ENCODE data around the gene PCDHB2. TPM values are rescaled to one million over a fixed set of nuclear protein-coding genes. Genes with fewer than 3 reads are reported as not detected.
"Not testable (repeated sequence)": the region's sequence is repeated elsewhere in the genome, so short reads cannot be mapped to it uniquely, and the experiment has no call there.

PCDHB2 gene
- total RNA-seq, 1 donor from 2014 or later: 10.1 TPM

- no peak for DNase-seq (ENCODE audit: low read depth)
These were observed 41.4 kb downstream of the PCDHB2 start for GRCh38 chr5:141135718-141136266.

DNA sequence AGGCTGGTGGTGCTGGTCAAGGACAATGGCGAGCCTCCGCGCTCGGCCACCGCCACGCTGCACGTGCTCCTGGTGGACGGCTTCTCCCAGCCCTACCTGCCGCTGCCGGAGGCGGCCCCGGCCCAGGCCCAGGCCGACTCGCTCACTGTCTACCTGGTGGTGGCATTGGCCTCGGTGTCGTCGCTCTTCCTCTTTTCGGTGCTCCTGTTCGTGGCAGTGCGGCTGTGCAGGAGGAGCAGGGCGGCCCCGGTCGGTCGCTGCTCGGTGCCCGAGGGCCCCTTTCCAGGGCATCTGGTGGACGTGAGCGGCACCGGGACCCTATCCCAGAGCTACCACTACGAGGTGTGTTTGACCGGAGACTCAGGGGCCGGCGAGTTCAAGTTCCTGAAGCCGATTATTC, 42.9 kb downstream of the PCDHB2 start:
- not testable (repeated sequence) for DNase-seq (ENCODE audit: low read depth)

Other genes starting within 250 kb of the PCDHB2 start
- 0.99 TPM in 1 of 2 replicates, not detected in the other for gene PCDHA9, start 246.2 kb upstream of the PCDHB2 start, total RNA-seq
- gene PCDHA10, start 238.7 kb upstream of the PCDHB2 start, total RNA-seq: 1.6 and 12.3 TPM in 2 replicates
- 1.6 and 5.4 TPM in 2 replicates for gene PCDHA11, start 225.7 kb upstream of the PCDHB2 start, total RNA-seq
- 2.4 and 7.8 TPM in 2 replicates for gene PCDHA12, start 219.3 kb upstream of the PCDHB2 start, total RNA-seq
- gene PCDHA13, start 212.5 kb upstream of the PCDHB2 start, total RNA-seq: 0.69 and 2.2 TPM in 2 replicates
- 0.52 and 2.7 TPM in 2 replicates for gene PCDHAC1, start 168.3 kb upstream of the PCDHB2 start, total RNA-seq
- 1.0 and 1.1 TPM in 2 replicates for gene PCDHAC2, start 128.1 kb upstream of the PCDHB2 start, total RNA-seq
- gene PCDHB1, start 43.2 kb upstream of the PCDHB2 start, total RNA-seq: under 0.01 TPM in 1 of 2 replicates, not detected in the other
- 0.52 and 2.9 TPM in 2 replicates for gene PCDHB3, start 5.9 kb downstream of the PCDHB2 start, total RNA-seq
- 0.35 and 1.4 TPM in 2 replicates for gene PCDHB4, start 27.2 kb downstream of the PCDHB2 start, total RNA-seq
- gene PCDHB5, start 40.6 kb downstream of the PCDHB2 start, total RNA-seq: 0.35 and 10.0 TPM in 2 replicates
- gene PCDHB6, start 55.4 kb downstream of the PCDHB2 start, total RNA-seq: 0.17 and 0.40 TPM in 2 replicates
- gene PCDHB7, start 78.0 kb downstream of the PCDHB2 start, total RNA-seq: under 0.01 and 0.85 TPM in 2 replicates
- 0.17 and 0.55 TPM in 2 replicates for gene PCDHB8, start 83.2 kb downstream of the PCDHB2 start, total RNA-seq
- gene PCDHB16, start 87.8 kb downstream of the PCDHB2 start, total RNA-seq: 0.17 and 1.4 TPM in 2 replicates
- gene PCDHB9, start 92.5 kb downstream of the PCDHB2 start, total RNA-seq: 0.17 and 0.60 TPM in 2 replicates
- gene PCDHB10, start 97.7 kb downstream of the PCDHB2 start, total RNA-seq: 0.35 and 0.85 TPM in 2 replicates
- gene PCDHB11, start 105.0 kb downstream of the PCDHB2 start, total RNA-seq: 0.17 and 1.6 TPM in 2 replicates
- 1.2 TPM in 1 of 2 replicates, not detected in the other for gene PCDHB12, start 114.1 kb downstream of the PCDHB2 start, total RNA-seq
- gene PCDHB13, start 119.3 kb downstream of the PCDHB2 start, total RNA-seq: 0.17 and 2.9 TPM in 2 replicates
- 0.35 and 3.5 TPM in 2 replicates for gene PCDHB14, start 128.7 kb downstream of the PCDHB2 start, total RNA-seq
- gene PCDHB15, start 150.8 kb downstream of the PCDHB2 start, total RNA-seq: under 0.01 and 1.3 TPM in 2 replicates
- gene SLC25A2, start 209.4 kb downstream of the PCDHB2 start, total RNA-seq: 0.20 and 1.0 TPM in 2 replicates
- 68.9 and 99.9 TPM in 2 replicates for gene TAF7, start 226.2 kb downstream of the PCDHB2 start, total RNA-seq
- under 0.01 and 0.80 TPM in 2 replicates for gene PCDHGA1, start 235.9 kb downstream of the PCDHB2 start, total RNA-seq
- gene PCDHGA2, start 244.1 kb downstream of the PCDHB2 start, total RNA-seq: 1.2 and 3.1 TPM in 2 replicates
- 0.17 and 1.0 TPM in 2 replicates for gene PCDHGA3, start 249.2 kb downstream of the PCDHB2 start, total RNA-seq